CD4-positive, alpha-beta T cell treated with Interleukin-6 for 4 hours (primary cell): ENCODE results near the gene PARD3.

Experiments used
- DNase-seq: peaks from one replicate; pipeline ENCODE4 v3.0.0-alpha.2; 2020; ENCODE audit warnings: mixed read lengths

PARD3 gene

GRCh38 chr10:34323192-34323591 lies 491.9 kb downstream of the PARD3 start:
- no peak for DNase-seq

DNA sequence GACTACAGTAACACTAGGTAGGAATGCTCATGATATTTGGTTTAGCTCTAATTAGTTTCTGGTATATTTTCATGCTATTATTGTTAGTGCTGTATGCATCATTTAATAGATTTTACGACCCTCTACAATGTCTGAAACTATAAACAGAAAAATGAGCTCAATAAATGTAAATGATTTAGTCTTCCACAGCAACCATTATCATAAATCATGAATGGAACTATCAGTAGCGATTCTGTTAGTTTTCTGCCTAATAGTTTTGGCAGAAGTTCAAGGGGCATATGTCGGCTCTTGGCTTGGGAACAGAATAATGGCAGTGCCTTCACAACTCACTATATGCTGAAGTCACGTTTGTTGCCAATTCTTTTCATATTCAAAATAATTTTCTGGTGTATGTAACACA lies 494.8 kb downstream of the PARD3 start:
- DNase-seq: no peak

GRCh38 chr10:34319197-34319846 lies 495.8 kb downstream of the PARD3 start:
- DNase-seq: no peak

GRCh38 chr10:34316154-34316553 lies 498.9 kb downstream of the PARD3 start:
- no peak for DNase-seq

GRCh38 chr10:34314457-34314856 lies 500.6 kb downstream of the PARD3 start:
- DNase-seq: no peak

- no peak for DNase-seq
These were observed 501.2 kb downstream of the PARD3 start for GRCh38 chr10:34313888-34314287.

DNA sequence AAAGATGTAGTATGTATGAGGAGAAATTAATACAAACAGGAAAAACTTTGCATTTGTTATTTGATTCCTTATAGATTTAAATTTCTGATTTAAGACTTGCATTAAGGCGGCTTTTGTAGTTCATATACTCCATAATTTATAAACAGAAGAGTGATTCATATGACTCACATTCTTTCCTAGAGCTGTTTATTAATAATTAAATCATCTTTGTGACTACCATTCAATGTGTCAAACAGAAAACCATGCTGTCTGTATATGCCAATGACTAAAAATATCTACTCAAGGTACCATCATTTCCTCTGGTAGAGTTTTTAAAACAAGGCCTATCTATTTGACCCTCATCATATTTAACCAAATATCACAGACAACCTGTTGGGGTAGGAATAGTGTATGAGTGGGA lies 501.7 kb downstream of the PARD3 start:
- no peak for DNase-seq

DNA sequence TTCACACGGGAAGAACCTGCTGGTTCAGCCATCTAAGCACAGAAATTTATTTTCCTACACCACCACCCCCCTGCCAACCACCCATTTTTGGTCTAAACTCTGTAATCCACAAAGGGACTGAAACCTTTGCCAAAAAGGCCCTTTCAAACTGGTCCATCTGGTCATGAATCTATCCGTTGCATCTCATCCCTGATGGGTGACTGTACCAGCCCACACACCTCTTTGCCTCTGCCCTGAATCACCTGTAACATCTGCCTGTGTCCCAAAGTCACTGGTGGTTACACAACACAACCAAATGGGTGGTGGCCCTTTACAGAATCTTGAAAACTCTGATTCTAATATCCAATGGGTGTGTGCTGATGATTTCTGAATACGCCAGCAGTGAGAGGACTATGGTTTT lies 503.4 kb downstream of the PARD3 start:
- DNase-seq: no peak

- no peak for DNase-seq
These were observed 504.9 kb downstream of the PARD3 start for GRCh38 chr10:34310234-34310633.

- DNase-seq: no peak
These were observed 509.9 kb downstream of the PARD3 start for GRCh38 chr10:34305189-34305588.

DNA sequence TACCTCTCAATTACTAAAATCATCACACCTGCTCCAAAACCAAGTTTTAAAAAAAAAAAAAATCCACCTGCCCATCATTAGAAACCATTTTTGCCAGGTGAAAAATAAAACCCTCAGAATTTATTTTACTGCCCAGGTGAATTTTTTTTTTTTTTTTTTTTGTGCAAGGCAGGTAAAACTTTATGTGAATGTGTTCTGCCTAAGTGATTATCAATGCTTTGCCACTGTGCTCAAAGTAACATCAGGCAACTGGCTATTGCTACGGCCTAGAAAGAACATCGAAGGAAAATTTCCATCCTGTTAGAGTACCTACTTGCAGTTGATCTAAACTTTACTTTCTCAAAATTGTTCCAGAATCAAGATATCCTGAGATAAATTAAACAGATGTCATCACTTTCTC lies 512.1 kb downstream of the PARD3 start:
- DNase-seq: no peak

- DNase-seq: no peak
These were observed 515.9 kb downstream of the PARD3 start for GRCh38 chr10:34299105-34299611.

DNA sequence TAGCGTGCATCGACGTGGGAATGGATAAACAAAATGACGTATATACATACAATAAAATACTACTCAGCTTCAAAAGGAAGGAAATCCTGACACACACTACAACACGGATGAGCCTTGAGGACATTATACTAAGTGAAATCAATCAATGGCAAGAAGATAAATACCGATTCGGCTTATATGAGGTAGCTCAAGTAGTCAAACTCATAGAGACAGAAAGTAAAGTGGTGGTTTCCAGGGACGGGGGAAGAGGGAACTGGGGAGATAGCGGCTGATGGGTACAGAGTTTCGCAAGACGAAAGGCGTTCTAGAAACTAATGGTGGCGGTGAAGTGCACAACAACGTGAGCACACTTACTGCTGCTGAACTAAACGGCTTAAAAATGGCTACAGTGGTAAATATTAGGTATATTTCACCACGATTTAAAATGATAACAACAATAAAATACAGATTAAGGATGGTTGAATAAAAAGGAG lies 516.7 kb downstream of the PARD3 start:
- DNase-seq: no peak

DNA sequence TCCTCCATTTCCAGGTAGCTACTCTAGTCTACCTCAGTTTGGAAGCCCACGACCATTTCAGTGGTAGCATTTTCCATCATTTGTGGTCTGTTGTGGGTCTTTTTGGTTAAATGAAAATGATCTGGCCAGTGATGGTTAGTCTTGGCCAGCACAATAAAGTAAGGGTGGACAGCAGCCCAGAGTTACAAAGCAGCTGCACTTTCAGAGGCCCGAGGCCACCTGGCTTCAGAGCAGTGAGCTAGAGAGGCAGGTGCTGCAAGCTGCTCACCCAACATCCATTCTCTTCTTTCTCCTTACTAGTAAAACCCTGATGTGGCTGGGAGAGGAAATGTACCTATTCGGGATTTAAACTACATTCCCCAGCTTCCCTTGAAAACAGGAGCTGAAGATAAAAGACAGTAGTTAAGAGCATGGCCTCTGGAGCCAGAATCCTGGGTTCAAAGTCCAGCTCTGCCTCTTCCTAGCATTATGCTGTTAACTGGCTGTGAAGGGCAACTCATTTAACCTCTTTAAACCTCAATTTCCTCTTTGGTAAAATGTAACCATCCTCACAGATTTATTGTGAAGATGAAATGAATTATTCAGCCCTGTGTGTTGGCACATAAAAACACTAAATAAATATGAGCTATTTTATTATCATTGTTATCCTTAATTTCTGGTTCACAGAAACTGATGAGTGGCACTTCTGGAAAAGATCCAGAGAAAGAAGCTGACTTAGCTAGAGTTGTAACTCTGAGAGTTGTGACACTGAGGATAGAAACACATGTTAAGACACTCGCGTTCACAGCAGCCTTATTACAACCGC lies 517.4 kb downstream of the PARD3 start:
- DNase-seq: no peak

DNA sequence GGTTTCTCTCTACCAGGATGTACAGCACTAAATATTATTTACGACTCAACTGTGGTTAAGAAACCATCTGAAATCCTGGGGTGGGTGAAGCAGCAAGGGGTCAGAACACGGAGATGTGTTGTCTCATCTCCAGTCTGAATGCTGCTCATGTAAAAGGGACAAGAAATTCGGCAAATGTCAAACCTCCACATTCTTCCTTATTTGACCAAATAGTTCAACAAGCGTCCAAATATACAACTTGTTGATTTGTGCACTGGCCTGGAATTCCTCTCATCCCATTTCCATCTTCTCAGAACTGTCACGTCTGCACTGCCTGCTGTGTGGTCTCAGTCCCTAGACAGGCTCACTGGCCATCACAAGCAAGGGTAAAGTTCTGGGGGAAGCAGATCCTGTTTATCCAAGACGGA lies 520.0 kb downstream of the PARD3 start:
- no peak for DNase-seq

- DNase-seq: no peak
These were observed 521.0 kb downstream of the PARD3 start for GRCh38 chr10:34294137-34294536.

DNA sequence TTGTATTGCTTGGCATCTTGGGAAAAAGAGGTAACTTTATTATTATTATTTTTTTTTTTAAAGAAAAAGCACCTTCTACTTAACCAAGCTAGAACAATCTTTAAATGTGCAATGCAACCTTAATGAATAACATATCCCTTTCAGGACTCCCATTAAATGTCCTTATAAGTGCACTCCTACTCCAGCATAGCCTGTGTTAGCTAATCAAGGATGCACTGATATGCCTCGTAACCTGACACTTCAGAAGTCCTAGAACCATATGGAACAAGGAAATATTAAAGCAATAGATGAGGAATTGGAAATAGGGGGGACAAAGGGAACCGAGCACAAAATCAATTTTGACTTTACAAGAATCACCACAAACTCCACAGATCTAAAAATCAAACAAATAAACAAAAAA lies 522.4 kb downstream of the PARD3 start:
- no peak for DNase-seq

GRCh38 chr10:34292194-34292565 lies 522.9 kb downstream of the PARD3 start:
- DNase-seq: no peak

GRCh38 chr10:34291466-34292193 lies 523.5 kb downstream of the PARD3 start:
- no peak for DNase-seq

- DNase-seq: no peak
These were observed 524.5 kb downstream of the PARD3 start for GRCh38 chr10:34290412-34291081.

DNA sequence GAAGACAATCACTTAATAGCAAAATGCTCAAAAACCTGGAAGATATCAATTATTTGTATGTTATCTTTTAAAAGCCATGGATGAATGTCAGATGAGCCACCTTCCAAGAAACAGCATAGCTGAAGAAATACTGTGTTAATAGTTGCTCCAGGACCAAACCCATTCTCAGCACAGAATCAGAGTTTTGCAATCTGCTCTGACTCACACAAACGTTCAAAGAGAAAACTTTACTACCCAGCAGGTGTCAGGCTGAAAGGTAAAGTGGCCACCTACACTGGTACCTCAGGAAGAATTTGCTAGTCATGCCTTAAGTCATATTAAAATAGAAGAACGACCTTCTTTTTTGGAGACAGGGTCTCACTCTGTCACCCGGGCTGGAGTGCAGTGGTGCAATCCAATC lies 526.5 kb downstream of the PARD3 start:
- DNase-seq: no peak

DNA sequence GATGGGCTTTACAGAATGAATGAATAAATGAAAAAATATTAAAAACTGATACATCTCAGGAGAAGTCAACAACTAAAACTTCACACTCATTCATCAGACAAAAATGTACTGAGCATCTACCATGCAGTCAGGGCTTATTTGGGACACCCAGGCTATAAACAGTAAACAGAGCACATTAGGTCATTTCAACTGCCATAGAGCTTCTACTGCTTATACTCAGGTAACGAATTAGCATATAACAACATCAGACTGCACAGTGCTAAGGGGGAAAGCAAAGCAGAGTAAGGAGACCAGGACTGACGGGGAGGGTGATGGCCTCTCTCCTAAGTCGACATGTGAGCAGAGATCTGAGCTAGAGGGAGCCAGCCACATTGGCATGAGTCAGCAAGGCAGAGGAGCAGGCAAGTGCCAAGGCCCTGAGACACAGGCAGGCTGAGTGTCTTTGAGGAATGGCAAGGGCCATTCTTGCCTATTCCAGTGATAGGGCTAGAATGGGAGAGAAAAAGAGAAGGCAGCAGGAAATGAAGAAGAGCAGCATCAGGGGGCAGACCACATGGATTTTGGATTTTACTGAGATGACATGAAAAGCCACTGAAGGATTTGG lies 528.9 kb downstream of the PARD3 start:
- DNase-seq: no peak
